Upper lobe of left lung (tissue), 4 donors: ENCODE results near the gene ATRNL1.

Experiments used
- CTCF ChIP-seq, 6 experiments: fragments of 450-650 bp in 4 of 6; fragments of 200-600 bp in 2 of 6; sonication (generic) in 2 of 6; IDR thresholded peaks; one replicate each; pipeline ENCODE4 v1.5.1; 2016 to 2019; ENCODE audit warnings: antibody characterized with exemption in 6 of 6
- EP300 ChIP-seq, 4 donors: sonication (generic); formaldehyde crosslinking; IDR thresholded peaks; one replicate each; pipeline ENCODE4 v1.5.1; 2017; ENCODE audit warnings: antibody characterized with exemption in 4 of 4, control low read depth in 2 of 4

GRCh38 chr10:115833119-115833518 lies 740.0 kb downstream of the ATRNL1 start:
- TF ChIP-seq CTCF (IDR thresholded peaks at IDR 0.05) (no peak), EP300 (IDR thresholded peaks at IDR 0.05) (no peak)
